Measurements from ENCODE around the gene NFIB. TPM values are rescaled to one million over a fixed set of nuclear protein-coding genes. Genes with fewer than 3 reads are reported as not detected.

Gene NFIB
- total and polyA plus RNA-seq, 10 of the 15 experiments (the other 5 are each of a cell fraction or from before 2014, with no cell fraction given): under 0.01 to 0.19 (median 0.05) TPM; not detected in 3

DNA sequence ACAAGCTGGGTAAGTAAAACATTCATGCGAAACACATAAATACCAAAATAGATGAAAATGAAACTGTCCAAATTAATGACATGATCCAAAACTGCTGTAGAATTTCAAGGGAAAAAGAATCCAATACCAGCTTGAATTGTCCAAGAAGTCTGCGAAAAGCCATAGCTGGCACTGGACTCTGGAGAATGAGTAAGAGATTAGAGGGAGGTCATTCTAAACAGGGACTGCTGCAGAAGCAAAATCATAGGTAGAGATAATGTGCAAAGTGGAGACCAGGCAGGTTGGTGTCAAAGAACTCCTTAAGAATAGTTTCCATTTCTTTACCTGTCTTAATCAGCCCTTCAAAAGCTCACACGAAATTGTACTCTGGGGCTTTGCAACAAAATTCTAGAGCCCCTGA is 162.5 kb downstream of the NFIB start (continued):
- TF ChIP-seq, protein P1, sequence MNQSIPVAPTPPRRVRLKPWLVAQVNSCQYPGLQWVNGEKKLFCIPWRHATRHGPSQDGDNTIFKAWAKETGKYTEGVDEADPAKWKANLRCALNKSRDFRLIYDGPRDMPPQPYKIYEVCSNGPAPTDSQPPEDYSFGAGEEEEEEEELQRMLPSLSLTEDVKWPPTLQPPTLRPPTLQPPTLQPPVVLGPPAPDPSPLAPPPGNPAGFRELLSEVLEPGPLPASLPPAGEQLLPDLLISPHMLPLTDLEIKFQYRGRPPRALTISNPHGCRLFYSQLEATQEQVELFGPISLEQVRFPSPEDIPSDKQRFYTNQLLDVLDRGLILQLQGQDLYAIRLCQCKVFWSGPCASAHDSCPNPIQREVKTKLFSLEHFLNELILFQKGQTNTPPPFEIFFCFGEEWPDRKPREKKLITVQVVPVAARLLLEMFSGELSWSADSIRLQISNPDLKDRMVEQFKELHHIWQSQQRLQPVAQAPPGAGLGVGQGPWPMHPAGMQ (IDR thresholded peaks at IDR 0.05; ENCODE audit: borderline replicate concordance): no peak
- no peak for TF ChIP-seq IKZF1 (conservative IDR thresholded peaks at IDR 0.05)

DNA sequence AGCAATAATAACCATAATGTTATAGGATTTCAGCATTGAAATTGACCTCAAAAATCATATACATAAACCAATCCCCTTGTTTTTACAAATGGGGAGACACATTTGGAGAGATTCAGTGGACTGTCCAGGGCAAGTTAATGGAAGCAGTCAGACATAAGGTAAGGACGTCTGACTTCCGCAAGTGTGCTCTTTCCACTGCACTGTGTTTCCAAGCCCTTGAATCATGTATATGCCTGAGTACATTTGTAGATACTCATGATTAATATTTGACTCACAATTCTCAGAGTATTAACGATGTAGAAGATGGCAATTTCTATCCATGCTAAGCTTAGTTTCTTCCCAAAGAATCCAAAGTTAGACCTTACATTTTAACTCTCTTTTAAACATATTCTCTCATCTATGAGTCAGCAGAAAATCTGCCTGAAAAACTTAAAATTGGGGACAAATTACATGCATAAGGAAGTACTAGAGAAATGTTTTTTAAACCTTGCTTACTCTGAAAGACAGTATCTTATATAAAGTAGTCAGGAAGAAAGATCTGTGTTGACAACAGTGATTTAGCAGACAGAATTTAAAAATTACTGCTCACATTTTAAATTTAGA is 165.3 kb downstream of the NFIB start:
- WGBS (ENCODE audit: insufficient coverage, insufficient replicate concordance, low lambda C conversion rate, missing lambda C conversion rate): 44% methylated on average over 3 of the region's 3 CpGs
- no peaks in the 10 kb centered on the region for H3K36me3 ChIP-seq (ENCODE audit: control insufficient read depth in 2 of 2, insufficient read depth in 2 of 2, low read length in 1 of 2)
- no peak for DNase-seq (ENCODE audit: low read depth, low spot score)
- H3K27me3 ChIP-seq (replicated peaks in 1 of 2; ENCODE audit: control insufficient read depth in 2 of 2, insufficient read depth in 2 of 2, low read length in 1 of 2): no peaks in the 10 kb centered on the region
- H4K20me1 ChIP-seq (ENCODE audit: control insufficient read depth, insufficient read depth): no peaks in the 10 kb centered on the region
- H3K4me2 ChIP-seq (ENCODE audit: control insufficient read depth, insufficient read depth): no peak overlapping the region
- H3K4me3 ChIP-seq: no peak overlapping the region
- no peak overlapping the region for H3K27ac ChIP-seq (ENCODE audit: control insufficient read depth, insufficient read depth)
- no peaks in the 10 kb centered on the region for H3K4me1 ChIP-seq (ENCODE audit: control insufficient read depth, insufficient read depth, low read length)
- no peak overlapping the region for H3K9ac ChIP-seq (ENCODE audit: control insufficient read depth, insufficient read depth, low read length)
- ChIA-PET RAD21 (ENCODE audit: unreplicated experiment) (no interaction called here), SMC1A (ENCODE audit: uncharacterized antibody, unreplicated experiment) (no interaction called here), CTCF (no interaction called here), POLR2A (no interaction called here)
- BruUV-seq (replicated peaks): no TSS peak
- ATAC-seq: no peak
- no peaks in the 10 kb centered on the region for H3K9me3 ChIP-seq (replicated peaks; ENCODE audit: control insufficient read depth, insufficient read depth, low read length)
- intact Hi-C loops (cut with micrococcal nuclease; ENCODE audit: unreplicated experiment): no loop called here
- H2AFZ ChIP-seq (ENCODE audit: control insufficient read depth, low read depth, low read length): no peak overlapping the region
- in situ Hi-C loops (cut with MboI): no loop called here
- no peak for FAIRE-seq
- H3K79me2 ChIP-seq (ENCODE audit: control insufficient read depth, insufficient read depth, low read length): no peaks in the 10 kb centered on the region
- no peak for TF ChIP-seq MEF2A (IDR thresholded peaks at IDR 0.05; ENCODE audit: insufficient read depth, low read depth, low read length)
- TF ChIP-seq, protein P2, sequence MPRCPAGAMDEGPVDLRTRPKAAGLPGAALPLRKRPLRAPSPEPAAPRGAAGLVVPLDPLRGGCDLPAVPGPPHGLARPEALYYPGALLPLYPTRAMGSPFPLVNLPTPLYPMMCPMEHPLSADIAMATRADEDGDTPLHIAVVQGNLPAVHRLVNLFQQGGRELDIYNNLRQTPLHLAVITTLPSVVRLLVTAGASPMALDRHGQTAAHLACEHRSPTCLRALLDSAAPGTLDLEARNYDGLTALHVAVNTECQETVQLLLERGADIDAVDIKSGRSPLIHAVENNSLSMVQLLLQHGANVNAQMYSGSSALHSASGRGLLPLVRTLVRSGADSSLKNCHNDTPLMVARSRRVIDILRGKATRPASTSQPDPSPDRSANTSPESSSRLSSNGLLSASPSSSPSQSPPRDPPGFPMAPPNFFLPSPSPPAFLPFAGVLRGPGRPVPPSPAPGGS (IDR thresholded peaks at IDR 0.05; ENCODE audit: borderline replicate concordance, insufficient read depth, low read depth, low read length, poor library complexity, severe bottlenecking): no peak
- no peak for TF ChIP-seq TCF7 (IDR thresholded peaks at IDR 0.05; ENCODE audit: borderline replicate concordance)
- no peak for TF ChIP-seq RB1 (IDR thresholded peaks at IDR 0.05; ENCODE audit: borderline replicate concordance)
- TF ChIP-seq, protein P3, sequence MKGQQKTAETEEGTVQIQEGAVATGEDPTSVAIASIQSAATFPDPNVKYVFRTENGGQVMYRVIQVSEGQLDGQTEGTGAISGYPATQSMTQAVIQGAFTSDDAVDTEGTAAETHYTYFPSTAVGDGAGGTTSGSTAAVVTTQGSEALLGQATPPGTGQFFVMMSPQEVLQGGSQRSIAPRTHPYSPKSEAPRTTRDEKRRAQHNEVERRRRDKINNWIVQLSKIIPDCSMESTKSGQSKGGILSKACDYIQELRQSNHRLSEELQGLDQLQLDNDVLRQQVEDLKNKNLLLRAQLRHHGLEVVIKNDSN (IDR thresholded peaks at IDR 0.05; ENCODE audit: borderline replicate concordance, extremely low read length, insufficient read depth, low read depth, low read length): no peak
- no peak for TF ChIP-seq RAD51 (IDR thresholded peaks at IDR 0.05)
- no peak for TF ChIP-seq POLR2A (IDR thresholded peaks at IDR 0.05; ENCODE audit: low read depth, low read length)
- TF ChIP-seq, protein P4, sequence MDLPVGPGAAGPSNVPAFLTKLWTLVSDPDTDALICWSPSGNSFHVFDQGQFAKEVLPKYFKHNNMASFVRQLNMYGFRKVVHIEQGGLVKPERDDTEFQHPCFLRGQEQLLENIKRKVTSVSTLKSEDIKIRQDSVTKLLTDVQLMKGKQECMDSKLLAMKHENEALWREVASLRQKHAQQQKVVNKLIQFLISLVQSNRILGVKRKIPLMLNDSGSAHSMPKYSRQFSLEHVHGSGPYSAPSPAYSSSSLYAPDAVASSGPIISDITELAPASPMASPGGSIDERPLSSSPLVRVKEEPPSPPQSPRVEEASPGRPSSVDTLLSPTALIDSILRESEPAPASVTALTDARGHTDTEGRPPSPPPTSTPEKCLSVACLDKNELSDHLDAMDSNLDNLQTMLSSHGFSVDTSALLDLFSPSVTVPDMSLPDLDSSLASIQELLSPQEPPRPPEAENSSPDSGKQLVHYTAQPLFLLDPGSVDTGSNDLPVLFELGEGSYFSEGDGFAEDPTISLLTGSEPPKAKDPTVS (IDR thresholded peaks at IDR 0.05; ENCODE audit: low read depth, low read length): no peak
- TF ChIP-seq ZNF217 (IDR thresholded peaks at IDR 0.05): no peak
- no peak for TF ChIP-seq DPF2 (IDR thresholded peaks at IDR 0.05)
- TF ChIP-seq, protein P5, sequence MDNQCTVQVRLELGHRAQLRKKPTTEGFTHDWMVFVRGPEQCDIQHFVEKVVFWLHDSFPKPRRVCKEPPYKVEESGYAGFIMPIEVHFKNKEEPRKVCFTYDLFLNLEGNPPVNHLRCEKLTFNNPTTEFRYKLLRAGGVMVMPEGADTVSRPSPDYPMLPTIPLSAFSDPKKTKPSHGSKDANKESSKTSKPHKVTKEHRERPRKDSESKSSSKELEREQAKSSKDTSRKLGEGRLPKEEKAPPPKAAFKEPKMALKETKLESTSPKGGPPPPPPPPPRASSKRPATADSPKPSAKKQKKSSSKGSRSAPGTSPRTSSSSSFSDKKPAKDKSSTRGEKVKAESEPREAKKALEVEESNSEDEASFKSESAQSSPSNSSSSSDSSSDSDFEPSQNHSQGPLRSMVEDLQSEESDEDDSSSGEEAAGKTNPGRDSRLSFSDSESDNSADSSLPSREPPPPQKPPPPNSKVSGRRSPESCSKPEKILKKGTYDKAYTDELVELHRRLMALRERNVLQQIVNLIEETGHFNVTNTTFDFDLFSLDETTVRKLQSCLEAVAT (IDR thresholded peaks at IDR 0.05): no peak

All from GM12878 (cell line).